Omental fat pad (tissue), 4 donors: ENCODE data around the gene FGF6. TPM values are rescaled to one million over a fixed set of nuclear protein-coding genes. Genes with fewer than 3 reads are reported as not detected.

Experiments
- ATAC-seq: fragments of 150-250 bp; one replicate; pipeline ENCODE4 v1.9.1; 2016; ENCODE audit warnings: mild to moderate bottlenecking, moderate library complexity; ENCODE audit not compliant: low FRiP score
- DNase-seq: peaks from one replicate; pipeline ENCODE4 v3.0.0-alpha.2; 2019; ENCODE audit warnings: low spot score
- total RNA-seq, 4 donors: library from RNA; depleted of rRNA; stranded (reverse); fragments of >200 nt; gene quantifications; one replicate each; pipeline ENCODE4 v1.1.0, GENCODE V29; 2016
- TF ChIP-seq, protein P1 (sequence below), 3 donors: fragments of 450-650 bp; IDR thresholded peaks; one replicate each; pipeline ENCODE4 v1.5.1; 2016 to 2017; ENCODE audit warnings: antibody characterized with exemption in 3 of 3, mild to moderate bottlenecking in 3 of 3, moderate library complexity in 2 of 3

Gene FGF6
- total RNA-seq, 4 donors from 2014 or later = not detected

DNA sequence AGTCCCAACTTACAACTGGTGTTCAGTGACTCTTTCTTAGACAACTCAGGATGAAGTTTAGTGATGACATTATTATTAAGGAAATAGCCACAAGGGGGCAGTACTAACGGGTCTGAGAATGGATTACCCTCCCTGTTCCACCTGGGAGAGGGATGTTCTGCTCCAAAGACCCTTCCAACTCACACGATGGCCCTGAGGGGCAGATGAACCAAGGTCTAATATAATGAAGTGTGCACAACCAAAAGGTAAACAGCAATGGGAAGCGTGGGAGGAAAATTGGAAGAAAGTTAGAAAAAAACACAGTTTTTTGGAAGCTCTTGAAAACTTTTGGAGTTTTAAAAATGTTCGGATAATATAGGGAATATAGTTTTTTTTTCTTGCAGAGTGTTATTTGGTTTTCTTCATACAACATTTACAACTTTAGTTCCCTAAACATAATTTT, 24.0 kb downstream of the FGF6 start:
- ATAC-seq (no peak), DNase-seq (no peak)
- TF ChIP-seq, protein P1, sequence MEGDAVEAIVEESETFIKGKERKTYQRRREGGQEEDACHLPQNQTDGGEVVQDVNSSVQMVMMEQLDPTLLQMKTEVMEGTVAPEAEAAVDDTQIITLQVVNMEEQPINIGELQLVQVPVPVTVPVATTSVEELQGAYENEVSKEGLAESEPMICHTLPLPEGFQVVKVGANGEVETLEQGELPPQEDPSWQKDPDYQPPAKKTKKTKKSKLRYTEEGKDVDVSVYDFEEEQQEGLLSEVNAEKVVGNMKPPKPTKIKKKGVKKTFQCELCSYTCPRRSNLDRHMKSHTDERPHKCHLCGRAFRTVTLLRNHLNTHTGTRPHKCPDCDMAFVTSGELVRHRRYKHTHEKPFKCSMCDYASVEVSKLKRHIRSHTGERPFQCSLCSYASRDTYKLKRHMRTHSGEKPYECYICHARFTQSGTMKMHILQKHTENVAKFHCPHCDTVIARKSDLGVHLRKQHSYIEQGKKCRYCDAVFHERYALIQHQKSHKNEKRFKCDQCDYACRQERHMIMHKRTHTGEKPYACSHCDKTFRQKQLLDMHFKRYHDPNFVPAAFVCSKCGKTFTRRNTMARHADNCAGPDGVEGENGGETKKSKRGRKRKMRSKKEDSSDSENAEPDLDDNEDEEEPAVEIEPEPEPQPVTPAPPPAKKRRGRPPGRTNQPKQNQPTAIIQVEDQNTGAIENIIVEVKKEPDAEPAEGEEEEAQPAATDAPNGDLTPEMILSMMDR (IDR thresholded peaks at IDR 0.05) = peak in 1 of 3 donors; percentile 21

DNA sequence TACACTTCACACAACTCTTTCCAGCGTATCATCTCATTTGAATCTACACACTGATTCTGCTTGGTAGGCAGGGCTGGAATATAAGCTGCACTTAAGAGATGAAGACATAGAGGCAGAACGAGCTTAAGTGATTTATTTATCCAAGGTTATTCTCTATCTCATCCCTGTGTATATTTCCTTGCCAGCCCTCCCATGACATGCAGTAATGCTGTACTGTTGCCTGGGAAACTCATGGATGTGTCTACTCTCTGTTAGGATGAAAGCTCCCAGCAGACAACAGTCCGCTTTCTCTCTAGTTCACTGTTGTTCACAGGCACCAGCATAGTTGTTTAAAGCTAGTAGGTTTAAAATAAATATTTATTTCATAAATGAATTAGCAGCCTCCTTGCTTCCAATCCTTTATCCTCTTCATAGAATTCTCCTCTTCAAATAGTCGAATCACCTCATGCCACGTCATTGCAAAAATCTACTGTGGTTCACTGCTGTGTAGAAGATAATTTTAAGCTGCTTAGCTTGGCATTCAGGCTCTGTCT, 25.4 kb downstream of the FGF6 start:
- ATAC-seq (no peak), DNase-seq (no peak)
- TF ChIP-seq, protein P1 (IDR thresholded peaks at IDR 0.05) = no peak

DNA sequence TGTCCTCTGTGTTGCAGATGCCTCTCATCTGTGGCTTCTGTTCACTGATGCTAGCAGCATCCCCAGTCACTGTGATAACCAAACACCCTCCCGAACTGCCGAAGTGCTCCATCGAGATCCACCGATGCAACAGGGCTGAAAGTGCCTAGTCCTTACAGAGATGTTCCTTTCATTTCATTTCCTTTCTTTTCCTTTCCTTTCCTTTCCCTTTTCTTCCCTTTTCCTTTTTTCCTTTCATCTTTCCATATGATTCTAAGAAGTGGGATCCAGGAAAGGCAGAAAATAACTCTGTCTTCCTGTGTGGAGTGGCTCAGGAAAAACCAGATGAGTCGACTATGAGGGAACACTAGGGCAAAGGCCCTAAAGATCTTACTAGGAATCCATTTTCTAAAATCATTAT, 26.7 kb downstream of the FGF6 start:
- TF ChIP-seq, protein P1 (IDR thresholded peaks at IDR 0.05) = no peak
- DNase-seq (no peak), ATAC-seq (no peak)

DNA sequence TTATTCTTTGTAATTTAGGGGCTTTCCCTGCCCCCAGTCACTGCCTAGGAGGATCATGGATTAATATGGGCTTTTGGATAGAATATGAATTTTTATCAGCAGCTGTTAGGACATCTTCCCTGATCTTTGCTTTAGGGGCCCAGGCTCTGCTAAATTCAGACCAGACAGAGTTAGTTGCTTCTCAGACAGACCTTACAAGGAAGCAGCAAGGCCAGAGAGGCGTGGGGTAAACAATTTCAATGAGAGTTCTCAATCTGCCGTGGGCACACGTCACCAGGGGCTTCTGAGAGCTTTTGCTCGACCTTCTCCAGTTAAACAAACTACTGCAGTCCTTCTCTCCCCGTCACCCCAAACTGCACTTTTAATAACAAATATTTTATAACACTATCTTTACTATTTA, 27.7 kb downstream of the FGF6 start:
- TF ChIP-seq, protein P1 (IDR thresholded peaks at IDR 0.05) = no peak
- DNase-seq = no peak
- ATAC-seq = no peak

DNA sequence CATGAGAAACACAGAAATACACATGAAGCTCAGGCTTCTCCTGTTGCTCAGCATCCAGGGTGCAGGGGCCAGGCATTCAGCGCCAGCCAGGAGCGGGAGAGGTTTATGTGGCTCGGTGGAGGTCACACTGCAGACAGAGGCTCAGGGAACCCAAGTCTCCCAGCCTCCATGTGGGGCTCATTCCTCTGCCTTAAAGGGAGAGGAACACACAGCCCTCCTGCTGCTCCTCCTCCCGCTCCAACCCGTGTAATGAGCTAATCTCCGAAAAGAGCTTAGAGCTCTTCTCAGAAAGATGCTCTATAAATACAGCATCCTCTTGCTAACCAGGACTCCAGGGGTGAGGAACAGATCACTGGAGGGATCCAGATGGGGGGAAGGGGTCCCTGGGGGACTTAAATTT, 28.2 kb downstream of the FGF6 start:
- DNase-seq = no peak
- ATAC-seq = no peak
- TF ChIP-seq, protein P1 (IDR thresholded peaks at IDR 0.05) = no peak

DNA sequence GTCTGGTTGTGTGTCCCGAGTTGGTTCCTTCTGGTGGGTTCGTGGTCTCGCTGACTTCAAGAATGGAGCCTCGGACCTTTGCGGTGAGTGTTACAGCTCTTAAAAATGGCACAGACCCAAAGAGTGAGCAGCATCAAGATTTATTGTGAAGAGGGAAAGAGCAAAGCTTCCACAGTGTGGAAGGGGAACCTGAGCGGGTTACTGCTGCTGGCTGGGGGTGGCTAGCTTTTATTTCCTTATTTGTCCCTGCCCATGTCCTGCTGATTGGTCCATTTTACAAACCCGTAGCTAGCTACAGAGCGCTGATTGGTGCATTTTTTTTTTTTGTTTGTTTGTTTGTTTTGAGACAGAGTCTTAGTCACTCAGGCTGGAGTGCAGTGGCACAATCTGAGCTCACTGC, 29.3 kb downstream of the FGF6 start:
- TF ChIP-seq, protein P1 (IDR thresholded peaks at IDR 0.05) = no peak

DNA sequence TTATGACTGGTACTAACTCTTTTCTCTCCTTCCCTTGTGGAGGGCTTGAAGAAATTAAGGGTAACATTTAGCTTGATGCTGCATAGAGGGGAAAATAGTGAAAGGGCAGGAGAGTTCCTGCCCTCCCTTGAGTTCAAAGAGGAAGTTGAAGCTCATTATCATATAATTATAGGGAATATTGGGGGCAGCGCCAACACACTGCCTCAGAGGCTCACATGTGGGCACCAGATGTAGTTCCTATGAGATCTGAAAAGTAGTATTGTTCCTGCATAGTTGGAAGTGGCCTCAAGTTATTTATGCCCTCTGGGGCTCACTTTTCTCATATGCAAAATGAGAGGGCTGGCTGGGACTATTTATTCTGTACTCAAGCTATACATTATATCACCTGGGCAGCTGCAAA, 33.1 kb downstream of the FGF6 start:
- ATAC-seq (no peak), DNase-seq (no peak)
- TF ChIP-seq, protein P1 (IDR thresholded peaks at IDR 0.05) = no peak

More for the DNA sequence above, 29.3 kb downstream of the FGF6 start:
- DNase-seq (no peak), ATAC-seq (no peak)
